Stimulated activated CD4-positive, alpha-beta T cell treated with anti-CD3 and anti-CD28 coated beads, Interleukin-15, amount 100 ng/mL, for 24 hours (primary cell): ENCODE data around the gene FADS2.

Experiments
- DNase-seq: peaks from one replicate; pipeline ENCODE4 v3.0.0-alpha.2; 2020

Gene FADS2

DNA sequence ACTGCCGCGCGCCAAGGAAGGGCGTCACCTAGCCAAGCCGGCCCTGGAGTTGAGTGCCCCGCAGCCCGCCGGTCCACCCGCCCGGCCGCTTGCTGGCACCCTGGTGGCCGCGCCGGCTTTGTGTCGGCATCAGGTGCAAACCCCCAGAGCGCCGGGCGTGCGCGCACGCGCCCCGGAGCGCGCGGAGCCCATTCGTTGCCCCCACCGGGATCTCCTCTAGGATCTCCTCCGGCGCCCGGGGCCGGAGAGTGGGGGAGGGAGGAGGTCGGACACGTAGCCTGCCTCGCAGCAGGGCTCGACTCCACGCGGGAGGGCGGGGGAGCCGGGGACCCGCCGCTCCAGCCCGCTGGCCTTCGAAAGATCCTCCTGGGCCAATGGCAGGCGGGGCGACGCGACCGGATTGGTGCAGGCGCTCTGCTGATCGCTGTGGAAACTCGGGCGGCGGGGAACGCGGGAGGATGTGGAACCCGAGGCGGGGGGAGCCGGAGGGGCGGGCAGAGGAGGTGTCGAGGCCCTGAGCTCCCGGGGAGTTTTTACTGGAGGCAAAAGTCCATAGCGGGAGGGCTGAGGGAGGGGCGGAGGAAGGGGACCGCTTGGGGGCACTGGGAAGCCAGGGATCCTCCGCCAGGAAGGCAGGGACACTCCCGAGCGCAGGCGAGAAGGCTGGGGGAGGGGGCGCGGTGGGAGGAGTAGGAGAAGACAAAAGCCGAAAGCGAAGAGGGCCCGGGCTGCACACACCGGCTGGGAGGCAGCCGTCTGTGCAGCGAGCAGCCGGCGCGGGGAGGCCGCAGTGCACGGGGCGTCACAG lies at the start of gene FADS2:
TSS of gene FADS2 (plus strand) at position 730 of the 808 bp plus-strand sequence. CDS start 91 bp downstream, outside the sequence.
- peak; percentile 86 for DNase-seq

DNA sequence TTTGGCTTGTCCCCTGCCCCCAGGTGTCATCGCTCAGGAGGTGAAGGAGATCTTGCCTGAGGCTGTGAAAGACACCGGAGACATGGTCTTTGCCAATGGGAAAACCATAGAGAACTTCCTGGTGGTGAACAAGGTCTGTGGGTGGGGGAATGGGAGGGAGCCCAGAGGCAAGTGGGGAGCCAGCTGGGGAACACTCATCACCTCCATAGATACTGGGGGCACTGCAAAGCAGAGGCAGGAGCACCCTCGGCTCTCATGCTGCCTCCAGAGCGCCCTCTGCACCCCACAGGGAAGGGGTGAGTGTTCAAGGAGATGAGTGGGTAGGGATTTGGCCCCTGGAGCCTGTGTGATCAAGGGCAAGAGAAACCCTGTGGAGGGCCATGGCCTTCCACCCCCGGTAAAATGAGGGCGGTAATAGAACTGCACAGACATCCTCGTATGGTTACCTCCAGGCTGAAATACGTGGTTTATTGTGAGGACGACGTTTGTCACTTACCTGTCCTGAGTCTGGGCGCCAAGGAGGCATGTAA lies 49.7 kb upstream of the FADS2 start:
- no peak for DNase-seq

DNA sequence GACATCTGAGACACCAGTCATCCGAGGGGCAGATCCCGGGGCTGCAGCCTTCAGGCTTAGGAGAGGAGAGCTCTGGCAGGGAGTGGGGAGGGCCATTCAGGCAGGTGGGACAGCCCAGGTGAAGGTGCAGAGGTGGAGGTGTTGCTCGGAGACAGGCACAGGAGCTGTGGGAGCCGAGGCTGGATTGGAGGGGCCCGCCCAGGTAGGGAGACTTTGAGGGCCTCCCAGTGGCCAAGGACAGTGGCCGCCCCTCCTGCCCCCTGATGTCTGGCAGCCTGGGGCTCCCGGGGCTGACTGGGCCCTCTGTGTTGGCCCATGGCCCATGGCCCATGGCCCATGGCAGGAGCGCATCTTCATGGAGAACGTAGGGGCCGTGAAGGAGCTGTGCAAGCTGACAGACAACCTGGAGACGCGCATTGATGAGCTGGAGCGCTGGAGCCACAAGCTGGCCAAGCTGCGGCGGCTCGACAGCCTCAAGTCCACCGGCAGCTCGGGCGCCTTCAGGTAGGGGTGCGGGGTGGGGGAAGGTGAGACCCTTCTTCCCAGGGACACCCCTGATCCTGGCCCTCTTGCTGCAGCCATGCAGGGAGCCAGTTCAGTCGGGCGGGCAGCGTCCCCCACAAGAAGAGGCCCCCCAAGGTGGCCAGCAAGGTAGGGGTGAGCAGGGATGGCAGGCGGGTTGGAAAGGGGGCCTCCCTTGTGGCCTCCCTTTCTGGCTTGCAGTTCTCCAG lies 49.0 kb upstream of the FADS2 start:
- DNase-seq = no peak

DNA sequence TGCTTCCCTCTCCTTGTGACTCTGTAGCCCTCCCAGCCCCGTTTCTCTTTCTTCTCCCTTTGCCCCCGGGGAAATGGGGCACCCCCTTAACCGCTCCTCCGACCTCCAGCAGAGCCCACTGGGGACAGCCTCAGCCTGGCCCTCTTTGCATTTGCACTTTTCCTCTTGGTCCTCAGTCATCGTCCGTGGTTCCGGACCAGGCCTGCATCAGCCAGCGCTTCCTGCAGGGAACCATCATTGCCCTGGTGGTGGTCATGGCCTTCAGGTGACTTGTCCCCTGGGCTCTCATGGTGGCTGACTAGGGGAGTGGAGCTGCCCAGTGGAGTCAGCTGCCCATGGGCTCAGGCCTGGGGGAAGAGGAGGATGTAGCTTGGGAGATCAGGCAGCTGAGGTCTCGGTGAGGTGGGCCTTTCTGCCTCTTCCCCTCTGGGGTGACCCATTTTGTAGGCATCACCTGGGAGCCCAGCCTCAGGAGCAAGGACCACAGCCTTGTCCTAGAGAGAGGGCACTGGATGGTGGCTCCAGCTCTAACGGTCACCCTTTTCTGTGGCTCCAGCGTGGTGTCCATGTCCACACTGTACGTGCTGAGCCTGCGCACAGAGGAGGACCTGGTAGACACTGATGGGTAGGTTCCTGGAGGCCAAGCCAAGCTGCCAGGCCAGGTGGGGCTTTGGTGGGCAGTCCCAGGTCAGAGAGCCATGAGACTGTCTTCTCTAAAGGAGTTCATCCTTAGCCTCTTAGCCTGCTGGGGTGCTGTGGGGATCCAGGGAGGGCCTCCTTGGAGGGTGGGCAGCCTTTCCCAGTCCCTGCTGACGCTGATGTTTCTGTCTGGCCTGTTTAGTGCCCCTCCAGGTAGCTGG lies 48.2 kb upstream of the FADS2 start:
- DNase-seq = no peak

DNA sequence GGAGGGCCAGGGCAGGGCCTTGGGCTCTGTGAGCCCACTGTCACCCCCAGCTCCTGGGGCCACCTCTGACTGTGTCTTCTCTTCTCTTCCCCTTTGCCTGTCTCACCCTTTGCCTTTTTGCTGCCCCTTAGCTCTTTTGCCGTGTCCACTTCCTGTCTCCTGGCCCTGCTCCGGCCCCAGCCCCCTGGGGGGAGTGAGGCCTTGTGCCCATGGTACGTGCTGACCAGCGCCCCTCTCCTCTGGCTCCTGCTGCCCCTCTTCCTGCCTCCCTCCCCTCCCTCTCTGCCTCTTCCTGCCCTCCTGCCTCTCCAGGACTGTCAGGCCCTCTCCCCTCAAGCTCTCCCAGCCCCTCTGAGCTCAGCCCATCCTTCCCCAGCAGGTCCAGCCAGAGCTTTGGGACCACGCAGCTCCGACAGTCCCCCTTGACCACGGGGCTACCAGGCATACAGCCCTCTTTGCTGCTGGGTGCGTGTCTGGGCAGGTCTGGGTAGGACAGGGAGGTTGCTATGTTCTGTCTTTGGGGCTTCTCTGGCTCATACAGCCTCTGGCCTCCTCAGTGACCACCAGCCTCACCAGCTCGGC lies 47.4 kb upstream of the FADS2 start:
- DNase-seq = no peak

DNA sequence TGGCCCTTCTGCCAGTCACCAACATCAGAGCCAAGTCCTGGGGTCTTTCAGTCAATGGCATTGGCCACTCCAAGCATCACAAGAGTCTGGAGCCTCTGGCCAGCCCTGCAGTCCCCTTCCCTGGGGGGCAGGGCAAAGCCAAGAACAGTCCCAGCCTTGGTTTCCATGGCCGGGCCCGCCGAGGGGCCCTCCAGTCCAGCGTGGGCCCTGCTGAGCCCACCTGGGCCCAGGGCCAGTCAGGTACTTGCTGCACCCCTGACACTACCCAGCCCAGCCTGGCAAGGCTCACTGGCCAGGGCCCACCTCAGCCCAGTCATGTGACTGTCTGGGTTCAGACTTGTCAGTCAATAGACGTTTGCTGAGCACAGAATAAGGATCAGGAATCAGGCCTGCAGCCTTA lies 46.5 kb upstream of the FADS2 start:
- DNase-seq = no peak

DNA sequence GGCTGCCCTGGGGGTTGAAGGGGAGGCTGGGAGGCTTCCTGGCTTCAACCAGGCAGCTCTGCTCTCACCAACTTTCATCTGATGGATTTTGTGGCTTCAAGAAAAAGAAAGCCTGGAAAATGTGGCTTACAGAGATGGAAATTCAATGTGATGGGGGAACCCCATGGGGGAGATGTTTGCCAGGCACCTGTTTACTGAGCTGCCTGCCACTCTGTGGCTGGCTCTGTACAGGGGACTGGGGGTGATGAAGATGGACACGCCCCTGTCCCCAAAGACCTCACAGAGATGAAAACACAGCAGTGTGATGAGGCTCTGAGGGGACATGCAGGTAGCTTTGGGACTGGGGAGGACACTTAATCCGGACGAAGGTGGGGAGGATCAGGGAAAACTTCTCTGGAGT lies 45.8 kb upstream of the FADS2 start:
- no peak for DNase-seq

DNA sequence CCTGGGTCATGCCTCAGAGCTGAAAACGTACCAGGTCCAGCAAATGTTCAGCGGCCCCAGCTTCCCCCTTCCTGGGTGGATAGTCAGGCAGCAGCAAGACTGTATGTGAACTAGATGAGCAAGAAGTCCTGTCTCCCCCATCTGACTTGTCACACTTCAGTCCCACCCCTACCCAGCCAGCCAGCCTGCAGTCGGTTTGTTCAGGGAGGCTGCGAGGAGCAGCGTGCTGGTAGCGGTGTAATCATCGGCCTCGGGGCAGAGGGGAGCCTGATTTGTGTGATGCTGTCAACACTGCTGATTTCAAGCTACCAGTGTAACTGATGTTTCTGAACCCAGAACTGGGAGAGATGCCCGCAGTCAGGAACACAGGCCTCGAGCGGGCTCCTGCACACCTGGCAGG lies 45.3 kb upstream of the FADS2 start:
- no peak for DNase-seq

DNA sequence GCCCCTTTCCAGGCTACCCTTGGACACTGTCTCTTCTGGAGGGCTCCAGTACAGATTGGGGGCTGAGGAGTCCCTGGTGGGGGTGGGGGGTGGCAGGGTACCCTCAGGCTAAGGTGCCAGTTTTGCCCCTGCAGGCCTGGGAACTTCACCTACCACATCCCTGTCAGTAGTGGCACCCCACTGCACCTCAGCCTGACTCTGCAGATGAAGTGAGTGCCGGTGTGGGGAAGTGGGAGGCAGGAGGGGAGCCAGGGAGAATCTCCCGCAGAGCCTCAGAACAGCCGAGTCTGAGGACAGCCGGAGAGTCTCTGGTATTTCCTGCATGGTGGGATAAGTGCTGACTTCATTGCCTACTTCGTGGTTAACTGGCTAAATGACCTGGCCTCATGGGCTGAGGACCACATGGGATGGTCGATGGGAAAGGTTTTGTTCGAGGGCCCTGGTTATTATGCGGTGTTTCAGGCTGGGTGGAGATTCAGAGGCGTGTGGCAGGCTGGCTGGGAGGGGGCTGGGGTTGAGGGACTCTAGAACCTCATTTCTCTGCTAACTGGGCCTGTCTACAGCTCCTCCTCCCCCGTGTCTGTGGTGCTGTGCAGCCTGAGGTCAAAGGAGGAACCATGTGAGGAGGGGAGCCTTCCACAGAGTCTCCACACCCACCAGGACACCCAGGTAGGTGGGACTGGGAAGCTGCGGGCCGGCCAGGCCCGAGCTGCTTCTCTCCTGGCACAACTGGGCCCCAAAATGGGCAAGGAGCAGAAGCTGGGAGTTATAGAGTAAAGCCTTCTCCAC lies 44.2 kb upstream of the FADS2 start:
- no peak for DNase-seq

DNA sequence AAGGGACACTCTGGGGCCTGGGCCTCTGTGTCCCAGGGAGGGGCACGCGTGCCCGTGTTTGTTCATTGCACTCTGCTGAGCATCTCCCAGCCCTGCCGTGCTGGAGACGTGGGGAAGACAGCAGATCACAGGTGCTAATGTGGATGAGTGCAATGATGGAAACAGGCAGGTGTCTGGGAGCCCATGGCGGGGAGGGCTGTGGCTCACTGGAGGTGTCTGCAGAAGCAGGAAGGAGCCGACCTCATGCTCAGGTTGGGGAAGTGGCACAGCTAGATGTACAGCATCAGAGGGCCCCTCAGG lies 43.6 kb upstream of the FADS2 start:
- DNase-seq = no peak

DNA sequence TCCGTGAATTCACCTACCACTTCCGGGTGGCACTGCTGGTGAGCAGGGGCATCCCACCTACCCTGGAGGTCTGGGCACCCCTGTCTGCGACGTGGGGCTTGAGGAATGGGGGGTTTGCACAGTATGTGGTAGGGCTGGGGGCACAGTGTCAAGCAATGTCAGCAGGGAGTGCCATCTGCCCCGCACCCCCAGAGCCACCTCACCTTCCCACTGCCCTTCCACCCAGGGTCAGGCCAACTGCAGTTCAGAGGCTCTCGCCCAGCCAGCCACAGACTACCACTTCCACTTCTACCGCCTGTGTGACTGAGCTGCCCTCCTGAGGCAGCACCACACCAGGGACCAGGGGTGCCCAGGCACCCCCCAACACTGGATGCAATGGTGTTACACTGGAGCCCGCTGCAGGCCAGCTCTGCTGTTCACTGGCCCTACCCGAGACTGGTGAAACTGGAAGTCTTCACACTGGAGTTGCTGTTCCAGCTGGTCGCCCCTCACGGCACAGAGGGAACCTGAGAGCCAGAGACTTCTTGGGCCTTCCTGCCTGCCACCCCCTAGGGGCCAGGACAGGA lies 42.2 kb upstream of the FADS2 start:
- DNase-seq = no peak

DNA sequence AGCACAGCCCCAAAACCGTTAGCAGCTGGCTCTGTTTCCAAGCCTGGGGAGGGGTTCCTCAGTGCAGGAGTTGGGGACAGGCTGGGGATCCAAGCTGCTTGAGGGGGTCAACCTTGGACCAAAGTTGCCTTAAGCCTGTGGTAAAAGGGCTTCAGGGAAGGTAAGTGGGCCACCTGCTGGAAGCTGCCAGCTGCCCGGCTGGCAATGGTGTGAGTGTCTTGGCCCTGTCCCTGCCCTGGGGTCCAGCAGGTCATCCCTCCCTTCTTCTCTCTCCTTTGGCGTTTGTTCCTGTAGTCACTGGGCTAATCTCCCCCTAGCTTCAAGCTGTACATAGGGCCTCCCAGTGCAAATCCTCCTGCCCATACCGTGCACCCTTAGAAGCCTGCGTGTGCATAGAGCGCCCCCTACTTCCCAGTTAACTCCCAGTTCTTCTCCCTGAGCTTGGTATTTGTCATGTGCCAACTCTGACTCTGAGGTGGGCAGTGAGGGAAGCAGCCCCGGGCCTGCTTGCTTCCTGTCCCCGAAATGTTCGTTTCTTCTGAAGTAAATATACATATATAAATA lies 40.1 kb upstream of the FADS2 start:
- no peak for DNase-seq

DNA sequence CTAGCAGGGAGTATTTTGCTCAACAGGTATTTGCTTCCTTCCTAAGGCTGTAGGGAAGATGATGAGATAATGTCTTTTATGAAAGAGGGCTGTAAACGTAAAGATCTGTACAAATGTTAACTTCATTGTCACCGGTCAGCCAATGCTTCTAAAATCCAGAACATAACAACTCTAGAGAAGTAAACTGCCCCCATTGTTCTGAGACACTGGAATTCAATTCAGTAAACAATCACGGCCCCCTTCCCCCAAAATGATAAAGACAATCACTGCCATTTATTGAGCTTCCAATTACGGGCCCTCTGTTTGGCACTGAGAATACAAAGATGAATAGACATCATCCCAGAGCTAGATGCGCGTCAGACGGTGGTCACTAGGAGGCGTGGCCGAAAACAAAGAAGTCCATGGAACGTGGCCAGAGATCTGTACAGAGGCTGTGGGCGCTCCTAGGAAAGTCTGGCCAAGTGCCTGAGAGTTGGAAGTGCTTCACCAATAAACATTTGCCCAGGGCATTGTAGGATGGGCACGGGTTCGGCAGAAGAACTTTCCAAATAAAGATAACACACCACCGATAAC lies 36.3 kb upstream of the FADS2 start:
- peak; percentile 59 for DNase-seq

DNA sequence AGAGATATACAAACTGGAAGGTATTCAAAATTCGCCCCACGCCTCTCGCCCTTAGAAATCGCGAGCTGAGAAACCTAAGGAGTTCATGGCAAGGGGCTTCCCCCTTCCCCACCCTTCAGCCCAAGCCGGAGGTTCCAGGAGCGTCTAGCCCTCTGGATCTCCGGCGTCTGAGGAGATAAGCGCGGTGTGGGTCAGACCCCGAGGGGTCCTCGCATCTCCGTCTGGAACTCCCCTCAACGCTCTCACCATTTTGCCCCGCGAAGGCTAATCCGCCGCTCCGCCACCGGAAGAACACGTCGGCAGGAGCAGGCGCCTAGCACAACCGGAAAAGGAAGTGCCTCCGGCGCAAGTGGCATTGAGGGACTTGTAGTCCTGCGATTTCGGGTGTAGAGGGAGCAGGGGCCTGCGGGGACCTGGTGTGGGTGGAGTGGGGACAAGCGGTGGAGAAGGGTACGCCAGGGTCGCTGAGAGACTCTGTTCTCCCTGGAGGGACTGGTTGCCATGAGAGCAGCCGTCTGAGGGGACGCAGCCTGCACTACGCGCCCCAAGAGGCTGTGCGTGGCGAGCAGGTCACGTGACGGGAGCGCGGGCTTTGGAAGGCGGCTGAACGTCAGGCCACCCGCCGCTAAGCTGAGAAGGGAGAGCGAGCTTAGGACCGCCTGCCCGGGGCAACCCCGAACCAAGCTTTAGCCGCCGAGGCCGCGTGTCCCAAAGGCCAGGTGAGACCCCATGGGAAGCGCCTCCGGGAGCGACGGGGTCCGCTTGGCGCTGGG lies 35.6 kb upstream of the FADS2 start, which contains the start of the genes FEN1 and TMEM258:
TSS of gene FEN1 (plus strand) at position 602 of the 773 bp plus-strand sequence. CDS start 2,451 bp downstream, outside the sequence.
TSS of gene TMEM258 (minus strand) at position 290 of the 773 bp plus-strand sequence. CDS start at position 249, 41 bp downstream.
- peak; percentile 92 for DNase-seq

DNA sequence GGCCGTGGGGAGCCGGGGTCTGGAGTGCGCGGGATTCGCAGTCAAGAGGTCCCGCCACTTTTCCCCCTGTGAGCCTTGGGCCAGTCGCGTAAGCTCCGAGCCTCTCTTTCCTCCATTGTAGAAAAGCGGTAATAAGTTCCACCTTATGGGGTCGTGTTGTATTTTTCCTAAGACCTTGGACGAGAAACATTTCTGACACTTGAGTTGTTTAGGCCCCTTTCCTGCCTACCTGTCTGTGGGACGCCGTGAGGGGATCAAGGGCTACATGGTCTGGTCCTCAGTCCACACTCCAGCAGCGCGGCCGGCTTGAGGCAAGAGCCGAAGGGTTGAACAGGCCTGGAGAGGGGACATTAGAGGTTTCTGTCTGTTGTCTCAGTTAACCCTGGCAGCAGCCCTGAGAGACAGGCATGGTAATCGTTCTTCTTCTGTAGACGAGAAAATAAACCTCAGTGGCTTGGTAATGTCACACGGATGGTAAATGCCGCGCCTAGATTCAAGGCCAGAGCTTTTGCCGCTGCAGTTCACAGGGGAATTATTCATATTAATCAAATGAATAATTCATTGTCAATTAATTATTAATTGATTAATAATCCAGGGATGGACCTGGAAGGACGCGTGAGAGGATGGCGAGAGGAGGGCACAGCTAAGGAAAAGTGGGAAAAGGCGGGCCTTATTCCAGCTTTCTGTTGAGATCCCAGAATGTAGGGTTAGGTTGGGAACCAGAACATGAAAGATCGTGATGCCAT lies 34.8 kb upstream of the FADS2 start:
- no peak for DNase-seq

DNA sequence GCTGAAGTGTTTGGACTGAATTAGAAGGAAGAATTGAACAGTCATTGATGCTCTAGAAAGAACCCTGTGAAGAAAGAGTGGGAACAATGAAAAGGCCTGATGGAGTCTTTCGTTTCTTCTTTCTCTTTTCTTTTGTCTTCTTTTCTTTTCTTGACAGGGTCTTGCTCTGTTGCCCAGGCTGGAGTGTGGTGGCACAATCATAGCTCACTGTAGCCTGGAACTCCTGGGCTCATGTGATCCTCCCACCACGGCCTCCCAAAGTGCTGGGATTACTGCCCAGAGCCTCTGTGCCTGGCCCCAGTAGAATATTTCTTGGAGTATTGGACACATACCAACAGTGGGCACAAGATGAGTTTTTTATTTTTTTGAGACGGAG lies 34.3 kb upstream of the FADS2 start:
- no peak for DNase-seq

DNA sequence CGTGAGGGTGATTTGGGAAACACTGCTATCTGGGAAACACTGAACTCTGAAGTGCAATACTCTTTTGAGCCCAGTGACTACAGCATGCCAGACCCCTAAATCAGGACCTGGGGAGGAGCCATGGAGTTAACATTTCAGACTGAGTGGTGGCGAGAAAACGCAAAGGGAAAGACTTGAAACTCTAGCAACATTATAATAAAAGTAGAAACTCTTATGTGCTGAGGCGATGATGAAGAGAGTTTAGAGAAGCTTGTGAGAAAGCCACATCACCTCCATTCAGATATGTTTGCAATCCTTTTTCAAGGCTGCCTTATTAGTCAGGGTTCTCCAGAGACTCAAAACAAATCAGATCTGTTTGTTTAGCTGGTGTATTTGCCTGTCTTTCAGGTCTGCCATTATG lies 33.5 kb upstream of the FADS2 start:
- DNase-seq = no peak

DNA sequence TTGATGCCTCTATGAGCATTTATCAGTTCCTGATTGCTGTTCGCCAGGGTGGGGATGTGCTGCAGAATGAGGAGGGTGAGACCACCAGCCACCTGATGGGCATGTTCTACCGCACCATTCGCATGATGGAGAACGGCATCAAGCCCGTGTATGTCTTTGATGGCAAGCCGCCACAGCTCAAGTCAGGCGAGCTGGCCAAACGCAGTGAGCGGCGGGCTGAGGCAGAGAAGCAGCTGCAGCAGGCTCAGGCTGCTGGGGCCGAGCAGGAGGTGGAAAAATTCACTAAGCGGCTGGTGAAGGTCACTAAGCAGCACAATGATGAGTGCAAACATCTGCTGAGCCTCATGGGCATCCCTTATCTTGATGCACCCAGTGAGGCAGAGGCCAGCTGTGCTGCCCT lies 32.6 kb upstream of the FADS2 start:
- no peak for DNase-seq

DNA sequence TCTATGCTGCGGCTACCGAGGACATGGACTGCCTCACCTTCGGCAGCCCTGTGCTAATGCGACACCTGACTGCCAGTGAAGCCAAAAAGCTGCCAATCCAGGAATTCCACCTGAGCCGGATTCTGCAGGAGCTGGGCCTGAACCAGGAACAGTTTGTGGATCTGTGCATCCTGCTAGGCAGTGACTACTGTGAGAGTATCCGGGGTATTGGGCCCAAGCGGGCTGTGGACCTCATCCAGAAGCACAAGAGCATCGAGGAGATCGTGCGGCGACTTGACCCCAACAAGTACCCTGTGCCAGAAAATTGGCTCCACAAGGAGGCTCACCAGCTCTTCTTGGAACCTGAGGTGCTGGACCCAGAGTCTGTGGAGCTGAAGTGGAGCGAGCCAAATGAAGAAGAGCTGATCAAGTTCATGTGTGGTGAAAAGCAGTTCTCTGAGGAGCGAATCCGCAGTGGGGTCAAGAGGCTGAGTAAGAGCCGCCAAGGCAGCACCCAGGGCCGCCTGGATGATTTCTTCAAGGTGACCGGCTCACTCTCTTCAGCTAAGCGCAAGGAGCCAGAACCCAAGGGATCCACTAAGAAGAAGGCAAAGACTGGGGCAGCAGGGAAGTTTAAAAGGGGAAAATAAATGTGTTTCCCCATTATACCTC lies 32.1 kb upstream of the FADS2 start:
- DNase-seq = no peak
